HG02678 (cell line): Measurements from ENCODE around the gene OIT3.

ENCODE experiments used
- ATAC-seq: cut with Tn5 transposase; IDR thresholded peaks from one replicate; pipeline ENCODE4 v1.9.1; 2021; ENCODE audit warnings: mild to moderate bottlenecking, moderate library complexity; ENCODE audit not compliant: unreplicated experiment

Gene OIT3

GRCh38 chr10:72948762-72949161 lies 55.2 kb downstream of the OIT3 start:
- ATAC-seq = no peak

GRCh38 chr10:72951760-72952159 lies 58.2 kb downstream of the OIT3 start:
- ATAC-seq = no peak

GRCh38 chr10:72952189-72952588 lies 58.6 kb downstream of the OIT3 start:
- no peak for ATAC-seq

GRCh38 chr10:72952642-72953158 lies 59.2 kb downstream of the OIT3 start:
- no peak for ATAC-seq

GRCh38 chr10:72953687-72954086 lies 60.1 kb downstream of the OIT3 start:
- ATAC-seq = no peak

GRCh38 chr10:72954230-72954595 lies 60.7 kb downstream of the OIT3 start:
- no peak for ATAC-seq

- ATAC-seq = no peak
Observed at GRCh38 chr10:72954596-72955554, 61.3 kb downstream of the OIT3 start, which contains the start of gene PLA2G12B. Gene PLA2G12B, minus strand, starts transcription at chr10:72954806. Its CDS starts 121 bp downstream, at chr10:72954685.

GRCh38 chr10:72956001-72956400 lies 62.5 kb downstream of the OIT3 start:
- ATAC-seq = no peak

- ATAC-seq = no peak
Observed at GRCh38 chr10:72976886-72977285, 83.3 kb downstream of the OIT3 start.

GRCh38 chr10:72979709-72980108 lies 86.2 kb downstream of the OIT3 start:
- ATAC-seq = no peak

GRCh38 chr10:72980348-72980747 lies 86.8 kb downstream of the OIT3 start:
- no peak for ATAC-seq

GRCh38 chr10:72981028-72981881 lies 87.7 kb downstream of the OIT3 start:
- ATAC-seq = no peak

GRCh38 chr10:72981882-72982529 lies 88.5 kb downstream of the OIT3 start:
- no peak for ATAC-seq
